ENCODE measurements around the gene MED12. TPM values are rescaled to one million over a fixed set of nuclear protein-coding genes. Genes with fewer than 3 reads are reported as not detected.

Gene MED12
- total and polyA plus RNA-seq, 10 of the 15 experiments (the other 5 are each of a cell fraction or from before 2014, with no cell fraction given), result 0.68 to 28.5 (median 13.7) TPM

GRCh38 chrX:71181910-71182799 lies 63.8 kb downstream of the MED12 start (continued):
- no peak for TF ChIP-seq HSF1 (IDR thresholded peaks at IDR 0.05; ENCODE audit: low read depth, low read length)
- peak; percentile 22 for TF ChIP-seq FOS (IDR thresholded peaks at IDR 0.05; ENCODE audit: borderline replicate concordance, extremely low read depth, insufficient read length)
- 0 out of 2 replicates have a peak, but pooled peaks have one; percentile 28 for TF ChIP-seq NR2F1 (conservative IDR thresholded peaks at IDR 0.05)
- no peak for TF ChIP-seq MYB (IDR thresholded peaks at IDR 0.05; ENCODE audit: borderline replicate concordance, low read depth, low read length)
- no peak for TF ChIP-seq ZSCAN29 (IDR thresholded peaks at IDR 0.05)
- peak; percentile 83; the same call in 1 of the 2 replicates for TF ChIP-seq ZBTB40 (IDR thresholded peaks at IDR 0.05; ENCODE audit: borderline replicate concordance)
- TF ChIP-seq E2F8 (IDR thresholded peaks at IDR 0.05; ENCODE audit: low read depth, partially characterized antibody), result no peak
- peak; percentile 80 for TF ChIP-seq POLR2A (IDR thresholded peaks at IDR 0.05; ENCODE audit: low read depth, low read length)
- no peak for TF ChIP-seq NFXL1 (IDR thresholded peaks at IDR 0.05; ENCODE audit: borderline replicate concordance)
- TF ChIP-seq SMARCA5 (IDR thresholded peaks at IDR 0.05), result no peak
- TF ChIP-seq MXI1 (IDR thresholded peaks at IDR 0.05; ENCODE audit: low read depth, low read length), result peak; percentile 70; the same call in 1 of the 2 replicates
- TF ChIP-seq, protein P1, sequence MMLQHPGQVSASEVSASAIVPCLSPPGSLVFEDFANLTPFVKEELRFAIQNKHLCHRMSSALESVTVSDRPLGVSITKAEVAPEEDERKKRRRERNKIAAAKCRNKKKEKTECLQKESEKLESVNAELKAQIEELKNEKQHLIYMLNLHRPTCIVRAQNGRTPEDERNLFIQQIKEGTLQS (IDR thresholded peaks at IDR 0.05; ENCODE audit: borderline replicate concordance, extremely low read depth, low read depth, low read length), result no peak; the same call in 1 of the 2 replicates
- TF ChIP-seq YBX1 (IDR thresholded peaks at IDR 0.05), result no peak
- no peak for TF ChIP-seq NFIC (IDR thresholded peaks at IDR 0.05; ENCODE audit: low read depth, low read length)
- TF ChIP-seq NFYB (IDR thresholded peaks at IDR 0.05; ENCODE audit: insufficient read depth, low read depth, low read length), result peak; percentile 93
- no peak for TF ChIP-seq HDAC6 (IDR thresholded peaks at IDR 0.05; ENCODE audit: unreplicated experiment)
- TF ChIP-seq TBL1XR1 (IDR thresholded peaks at IDR 0.05; ENCODE audit: low read depth, low read length), result 0 out of 2 replicates have a peak, but pooled peaks have one; percentile 13
- TF ChIP-seq SRF (IDR thresholded peaks at IDR 0.05; ENCODE audit: low read depth in 2 of 2, low read length in 2 of 2), result peak in 1 of 2 experiments; percentile 60; a peak in 1 of 4 replicates
- TF ChIP-seq CREB1 (IDR thresholded peaks at IDR 0.05; ENCODE audit: low read depth), result 0 out of 2 replicates have a peak, but pooled peaks have one; percentile 19
- TF ChIP-seq BCL11A (IDR thresholded peaks at IDR 0.05; ENCODE audit: low read depth, low read length), result no peak
- no peak for TF ChIP-seq KDM1A (IDR thresholded peaks at IDR 0.05; ENCODE audit: borderline replicate concordance)
- TF ChIP-seq LARP7 (IDR thresholded peaks at IDR 0.05), result no peak
